ENCODE data around the gene VPS45. TPM values are rescaled to one million over a fixed set of nuclear protein-coding genes. Genes with fewer than 3 reads are reported as not detected.

Gene VPS45
- total and polyA plus RNA-seq, 2 of the 13 experiments (the other 11 are each of a cell fraction or from before 2014, with no cell fraction given), result 15.2 to 25.2 TPM

DNA sequence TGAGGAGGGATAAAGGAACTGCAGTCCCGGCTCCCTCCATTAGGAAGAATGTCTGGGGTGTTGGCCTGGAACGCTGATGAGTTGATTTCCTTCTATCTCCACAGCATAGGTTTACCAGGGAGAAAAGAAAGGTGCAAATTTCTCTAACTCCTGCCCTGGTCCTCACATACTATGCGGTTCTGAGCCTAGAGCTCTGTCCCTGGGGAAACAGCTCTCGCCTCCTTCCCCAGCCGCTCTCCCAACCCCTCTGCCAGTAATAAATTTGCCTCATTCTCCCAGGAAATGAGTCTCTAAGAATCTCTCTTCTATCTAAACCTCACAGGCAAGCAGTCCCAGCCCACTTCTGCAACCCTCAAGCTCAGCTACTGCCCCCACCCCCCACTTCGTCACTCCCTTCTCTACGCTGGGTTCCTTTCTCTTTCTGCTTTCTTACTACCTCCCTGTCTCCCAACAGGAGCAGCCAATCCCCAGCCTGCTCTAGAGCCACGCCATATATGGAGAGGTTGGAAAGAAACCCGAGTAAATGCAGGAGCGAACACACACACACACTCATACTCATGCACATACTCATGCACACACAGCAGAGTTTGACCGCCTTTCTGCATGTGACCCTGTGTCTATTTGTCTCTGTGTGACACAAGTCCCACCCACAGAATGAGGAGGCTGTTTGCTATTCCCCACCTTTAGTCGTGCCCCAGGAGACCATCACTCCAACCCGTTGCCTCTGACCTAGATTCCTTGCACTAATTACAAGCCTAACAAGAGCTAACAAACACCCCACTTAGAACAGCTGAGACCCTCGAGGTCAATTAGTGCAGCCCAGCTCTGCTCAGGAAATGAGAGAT lies 95.5 kb downstream of the VPS45 start (continued):
- TF ChIP-seq MYC (CRISPR knock-in tag; IDR thresholded peaks at IDR 0.05; ENCODE audit: borderline replicate concordance) (0 out of 2 replicates have a peak, but pooled peaks have one; percentile 15), ZNF672 (CRISPR knock-in tag; IDR thresholded peaks at IDR 0.05) (no peak), SOX5 (CRISPR knock-in tag; IDR thresholded peaks at IDR 0.05; ENCODE audit: borderline replicate concordance) (peak; percentile 19; the same call in 1 of the 2 replicates), KMT2A (CRISPR knock-in tag; IDR thresholded peaks at IDR 0.05) (no peak), PATZ1 (CRISPR knock-in tag; IDR thresholded peaks at IDR 0.05) (peak; percentile 51), ZNF609 (CRISPR knock-in tag; IDR thresholded peaks at IDR 0.05; ENCODE audit: borderline replicate concordance) (no peak), ZKSCAN5 (CRISPR knock-in tag; IDR thresholded peaks at IDR 0.05) (no peak), ZNF350 (CRISPR knock-in tag; IDR thresholded peaks at IDR 0.05; ENCODE audit: borderline replicate concordance, low read depth) (0 out of 2 replicates have a peak, but pooled peaks have one; percentile 25), TMF1 (CRISPR knock-in tag; IDR thresholded peaks at IDR 0.05; ENCODE audit: low read depth) (no peak), MXI1 (IDR thresholded peaks at IDR 0.05; ENCODE audit: borderline replicate concordance, low read depth, low read length) (peak; percentile 83; the same call in 2 of the 3 replicates), FOSL2 (CRISPR knock-in tag; IDR thresholded peaks at IDR 0.05) (peak; percentile 31; the same call in 1 of the 2 replicates), SSRP1 (CRISPR knock-in tag; IDR thresholded peaks at IDR 0.05) (0 out of 2 replicates have a peak, but pooled peaks have one; percentile 32), CBX1 (IDR thresholded peaks at IDR 0.05; ENCODE audit: low read depth) (no peak), ZNF251 (CRISPR knock-in tag; IDR thresholded peaks at IDR 0.05) (no peak), XRCC5 (optimal IDR thresholded peaks at IDR 0.05; ENCODE audit: low read length) (peak; percentile 41)
- TF ChIP-seq, protein P1, sequence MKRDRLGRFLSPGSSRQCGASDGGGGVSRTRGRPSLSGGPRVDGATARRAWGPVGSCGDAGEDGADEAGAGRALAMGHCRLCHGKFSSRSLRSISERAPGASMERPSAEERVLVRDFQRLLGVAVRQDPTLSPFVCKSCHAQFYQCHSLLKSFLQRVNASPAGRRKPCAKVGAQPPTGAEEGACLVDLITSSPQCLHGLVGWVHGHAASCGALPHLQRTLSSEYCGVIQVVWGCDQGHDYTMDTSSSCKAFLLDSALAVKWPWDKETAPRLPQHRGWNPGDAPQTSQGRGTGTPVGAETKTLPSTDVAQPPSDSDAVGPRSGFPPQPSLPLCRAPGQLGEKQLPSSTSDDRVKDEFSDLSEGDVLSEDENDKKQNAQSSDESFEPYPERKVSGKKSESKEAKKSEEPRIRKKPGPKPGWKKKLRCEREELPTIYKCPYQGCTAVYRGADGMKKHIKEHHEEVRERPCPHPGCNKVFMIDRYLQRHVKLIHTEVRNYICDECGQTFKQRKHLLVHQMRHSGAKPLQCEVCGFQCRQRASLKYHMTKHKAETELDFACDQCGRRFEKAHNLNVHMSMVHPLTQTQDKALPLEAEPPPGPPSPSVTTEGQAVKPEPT (CRISPR knock-in tag; IDR thresholded peaks at IDR 0.05; ENCODE audit: low read depth), result no peak
- TF ChIP-seq, protein P2, sequence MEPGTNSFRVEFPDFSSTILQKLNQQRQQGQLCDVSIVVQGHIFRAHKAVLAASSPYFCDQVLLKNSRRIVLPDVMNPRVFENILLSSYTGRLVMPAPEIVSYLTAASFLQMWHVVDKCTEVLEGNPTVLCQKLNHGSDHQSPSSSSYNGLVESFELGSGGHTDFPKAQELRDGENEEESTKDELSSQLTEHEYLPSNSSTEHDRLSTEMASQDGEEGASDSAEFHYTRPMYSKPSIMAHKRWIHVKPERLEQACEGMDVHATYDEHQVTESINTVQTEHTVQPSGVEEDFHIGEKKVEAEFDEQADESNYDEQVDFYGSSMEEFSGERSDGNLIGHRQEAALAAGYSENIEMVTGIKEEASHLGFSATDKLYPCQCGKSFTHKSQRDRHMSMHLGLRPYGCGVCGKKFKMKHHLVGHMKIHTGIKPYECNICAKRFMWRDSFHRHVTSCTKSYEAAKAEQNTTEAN (CRISPR knock-in tag; conservative IDR thresholded peaks at IDR 0.05), result peak; percentile 76

Data from HepG2 (cell line).